Ishikawa (cell line): ENCODE data around the gene MUS81.

Experiments
- CEBPB ChIP-seq: IDR thresholded peaks from 2 replicates; pipeline ENCODE4 v1.6.1; 2012
- CREB1 ChIP-seq: IDR thresholded peaks from 2 replicates; pipeline ENCODE4 v1.6.1; 2012; ENCODE audit warnings: low read depth
- EGR1 ChIP-seq: IDR thresholded peaks from 2 replicates; pipeline ENCODE4 v1.6.1; 2012
- EP300 ChIP-seq: IDR thresholded peaks from 2 replicates; pipeline ENCODE4 v1.6.1; 2012; ENCODE audit warnings: borderline replicate concordance
- FOXM1 ChIP-seq: IDR thresholded peaks from 2 replicates; pipeline ENCODE4 v1.6.1; 2012; ENCODE audit warnings: low read depth, borderline replicate concordance
- MAX ChIP-seq: IDR thresholded peaks from 2 replicates; pipeline ENCODE4 v1.6.1; 2012
- RAD21 ChIP-seq: IDR thresholded peaks from 2 replicates; pipeline ENCODE4 v1.6.1; 2012; ENCODE audit warnings: low read depth
- REST ChIP-seq: IDR thresholded peaks from 2 replicates; pipeline ENCODE4 v1.6.1; 2012; ENCODE audit warnings: low read depth, mild to moderate bottlenecking
- TAF1 ChIP-seq: IDR thresholded peaks from 2 replicates; pipeline ENCODE4 v1.6.1; 2012; ENCODE audit warnings: low read depth, mild to moderate bottlenecking
- TCF12 ChIP-seq: IDR thresholded peaks from 2 replicates; pipeline ENCODE4 v1.6.1; 2012; ENCODE audit warnings: low read depth
- TEAD4 ChIP-seq: IDR thresholded peaks from 2 replicates; pipeline ENCODE4 v1.6.1; 2012
- USF1 ChIP-seq: IDR thresholded peaks from 2 replicates; pipeline ENCODE4 v1.6.1; 2012
- YY1 ChIP-seq: IDR thresholded peaks from 2 replicates; pipeline ENCODE4 v1.6.1; 2012; ENCODE audit warnings: low read depth
- ZBTB7A ChIP-seq: IDR thresholded peaks from 2 replicates; pipeline ENCODE4 v1.6.1; 2012; ENCODE audit warnings: low read depth

- TF ChIP-seq FOXM1: no peak
- no peak for TF ChIP-seq EP300
- TF ChIP-seq USF1: no peak
- no peak for TF ChIP-seq REST
- no peak for TF ChIP-seq CEBPB
- no peak for TF ChIP-seq MAX
- TF ChIP-seq CREB1: no peak
- TF ChIP-seq RAD21: no peak
- no peak for TF ChIP-seq EGR1
- no peak for TF ChIP-seq TCF12
- TF ChIP-seq TAF1: no peak
- TF ChIP-seq YY1: no peak
- no peak for TF ChIP-seq TEAD4
- TF ChIP-seq ZBTB7A: no peak
Measured at GRCh38 chr11:65864706-65865471, 4.7 kb downstream of the MUS81 start.
